SK-N-SH (cell line): ENCODE data around the gene SPTB. TPM values are rescaled to one million over a fixed set of nuclear protein-coding genes. Genes with fewer than 3 reads are reported as not detected.

Source experiments
- CTCF ChIA-PET: fragments of 300-600, 350-600 bp; formaldehyde crosslinking; extraction: SDS; loops from one replicate; lab custom pipeline; 2021; lab: Yijun Ruan, JAX
- POLR2A ChIA-PET: fragments of 350-600 bp; sonication (Branson Sonifier 250); formaldehyde crosslinking; extraction: SDS; loops from one replicate; lab custom pipeline; 2020; ENCODE audit warnings: antibody characterized with exemption, inconsistent platforms; lab: Yijun Ruan, JAX
- DNase-seq: peaks from one replicate; pipeline ENCODE4 v3.0.0; 2012
- H2AFZ ChIP-seq: fragments of 200-600 bp; sonication (generic); 2 replicates; pipeline ENCODE4 v1.8.1; 2016; ENCODE audit warnings: antibody characterized with exemption, mild to moderate bottlenecking, low read depth
- H3F3A ChIP-seq: fragments of 200-600 bp; sonication (generic); replicated peaks from 2 replicates; pipeline ENCODE3; 2016; ENCODE audit warnings: antibody characterized with exemption, mild to moderate bottlenecking; ENCODE audit not compliant: insufficient read depth
- H3K27ac ChIP-seq, 2 experiments: fragments of 200-500 bp in 1 of 2; fragments of 200-600 bp in 1 of 2; sonication (Bioruptor generic) in 1 of 2; sonication (generic), shearing (Covaris generic) in 1 of 2; 2 replicates each; pipeline versions ENCODE4 v1.5.1 to v1.6.1; 2014 to 2016; ENCODE audit warnings: low read depth in 2 of 2, inconsistent platforms in 1 of 2, low read length in 1 of 2, mild to moderate bottlenecking in 1 of 2, mixed read lengths in 1 of 2
- H3K27me3 ChIP-seq: fragments of 200-600 bp; sonication (generic), shearing (Covaris generic); 2 replicates; pipeline ENCODE4 v1.6.1; 2016; ENCODE audit warnings: mixed run types; ENCODE audit not compliant: insufficient read depth
- H3K36me3 ChIP-seq, 2 experiments: fragments of 200-500 bp in 1 of 2; fragments of 200-600 bp in 1 of 2; sonication (Bioruptor generic) in 1 of 2; sonication (generic) in 1 of 2; replicated peaks in 1 of 2; 2 replicates each; pipeline versions ENCODE3 to v1.5.1; 2014 to 2016; ENCODE audit warnings: low read length in 1 of 2, mild to moderate bottlenecking in 1 of 2; ENCODE audit not compliant: insufficient read depth in 2 of 2, control insufficient read depth in 1 of 2
- H3K4me1 ChIP-seq, 2 experiments: fragments of 200-500 bp in 1 of 2; fragments of 200-600 bp in 1 of 2; sonication (Bioruptor generic) in 1 of 2; sonication (generic), shearing (Covaris generic) in 1 of 2; 2 replicates each; pipeline versions ENCODE4 v1.5.1 to v1.6.1; 2014 to 2016; ENCODE audit warnings: low read depth in 1 of 2, low read length in 1 of 2, mixed run types in 1 of 2; ENCODE audit not compliant: insufficient read depth in 2 of 2, control insufficient read depth in 1 of 2
- H3K4me2 ChIP-seq: fragments of 200-600 bp; sonication (generic), shearing (Covaris generic); 2 replicates; pipeline ENCODE4 v1.6.1; 2017; ENCODE audit warnings: mixed run types
- H3K4me3 ChIP-seq, 2 experiments: fragments of 200-500 bp in 1 of 2; fragments of 200-600 bp in 1 of 2; sonication (Bioruptor generic) in 1 of 2; sonication (generic), shearing (Covaris generic) in 1 of 2; 2 replicates each; pipeline versions ENCODE4 v1.5.1 to v1.8.1; 2014 to 2016; ENCODE audit warnings: low read depth in 2 of 2, inconsistent platforms in 1 of 2, low read length in 1 of 2, mild to moderate bottlenecking in 1 of 2, mixed read lengths in 1 of 2, moderate library complexity in 1 of 2
- H3K79me2 ChIP-seq: fragments of 200-600 bp; sonication (generic); 2 replicates; pipeline ENCODE4 v1.8.1; 2017; ENCODE audit warnings: mild to moderate bottlenecking; ENCODE audit not compliant: insufficient read depth
- H3K9ac ChIP-seq: fragments of 200-600 bp; sonication (generic); 2 replicates; pipeline ENCODE4 v1.6.1; 2017; ENCODE audit warnings: mixed run types
- H3K9me2 ChIP-seq: fragments of 200-600 bp; sonication (generic); 2 replicates; pipeline ENCODE4 v1.6.1; 2017; ENCODE audit warnings: mixed run types
- H3K9me3 ChIP-seq: fragments of 200-600 bp; sonication (generic); 2 replicates; pipeline ENCODE4 v1.6.1; 2017; ENCODE audit warnings: mixed run types, mild to moderate bottlenecking, moderate library complexity
- H4K20me1 ChIP-seq: fragments of 200-600 bp; sonication (generic); 2 replicates; pipeline ENCODE4 v1.6.1; 2017; ENCODE audit warnings: mild to moderate bottlenecking, mixed run types; ENCODE audit not compliant: insufficient read depth
- CHD2 ChIP-seq: fragments of 150-350 bp; IDR thresholded peaks from 2 replicates; pipeline ENCODE4 v1.6.1; 2018; ENCODE audit warnings: low read length; ENCODE audit not compliant: partially characterized antibody
- FOXJ3 ChIP-seq: sonication (generic); formaldehyde crosslinking; IDR thresholded peaks from 2 replicates; pipeline ENCODE4 v1.5.1; 2020; ENCODE audit warnings: mild to moderate bottlenecking, missing genetic modification reagents
- FOXM1 ChIP-seq: IDR thresholded peaks from 2 replicates; pipeline ENCODE4 v1.4.0; 2012; ENCODE audit warnings: low read depth, mild to moderate bottlenecking
- GABPA ChIP-seq: IDR thresholded peaks from 2 replicates; pipeline ENCODE4 v1.4.0; 2012; ENCODE audit warnings: low read depth, mild to moderate bottlenecking
- GATA2 ChIP-seq: sonication (generic); formaldehyde crosslinking; IDR thresholded peaks from 2 replicates; pipeline ENCODE4 v1.5.0; 2020; ENCODE audit warnings: mild to moderate bottlenecking, missing genetic modification reagents
- MXI1 ChIP-seq: IDR thresholded peaks from 2 replicates; pipeline ENCODE4 v1.6.1; 2012; ENCODE audit warnings: mild to moderate bottlenecking, low read depth, low read length, improper control_type of control experiment
- SIN3A ChIP-seq: IDR thresholded peaks from 2 replicates; pipeline ENCODE4 v1.6.1; 2012; ENCODE audit warnings: low read depth, mild to moderate bottlenecking, low read length, moderate library complexity, borderline replicate concordance
- SMC3 ChIP-seq: IDR thresholded peaks from 2 replicates; pipeline ENCODE4 v1.6.1; 2012; ENCODE audit warnings: low read depth, low read length, improper control_type of control experiment
- TCF12 ChIP-seq: IDR thresholded peaks from 2 replicates; pipeline ENCODE4 v1.4.0; 2012
- TEAD4 ChIP-seq: IDR thresholded peaks from 2 replicates; pipeline ENCODE4 v1.4.0; 2012; ENCODE audit warnings: mild to moderate bottlenecking, borderline replicate concordance; ENCODE audit not compliant: insufficient read depth
- USF1 ChIP-seq: IDR thresholded peaks from 2 replicates; pipeline ENCODE4 v1.4.0; 2012; ENCODE audit warnings: low read depth, borderline replicate concordance
- YY1 ChIP-seq: IDR thresholded peaks from 2 replicates; pipeline ENCODE4 v1.4.0; 2012; ENCODE audit warnings: low read depth, mild to moderate bottlenecking
- ZBTB33 ChIP-seq: IDR thresholded peaks from 2 replicates; pipeline ENCODE4 v1.4.0; 2012; ENCODE audit warnings: low read depth, borderline replicate concordance
- WGBS: methylation state at CpG from one replicate; pipeline ENCODE4 v1.1.6; 2017; ENCODE audit warnings: low lambda C conversion rate; 5-methylcytosine and 5-hydroxymethylcytosine counted together
- polyA plus RNA-seq, 3 experiments: library from polyadenylated mRNA; depleted of rRNA; stranded (reverse); fragments of >200 nt; gene quantifications; 2 replicates each; pipeline ENCODE4 v1.2.3, GENCODE V29; 2012
- TF ChIP-seq, protein P1 (sequence below): IDR thresholded peaks from 2 replicates; pipeline ENCODE4; 2012
- TF ChIP-seq, protein P2 (sequence below): fragments of 150-350 bp; IDR thresholded peaks from 2 replicates; pipeline ENCODE4 v1.6.1; 2017; ENCODE audit warnings: antibody characterized with exemption, low read length, low read depth, borderline replicate concordance
- TF ChIP-seq, protein P3 (sequence below): fragments of 200-600 bp; sonication (generic); IDR thresholded peaks from 2 replicates; pipeline ENCODE4 v1.6.1; 2017; ENCODE audit warnings: antibody characterized with exemption, mild to moderate bottlenecking, moderate library complexity

The SPTB gene
- polyA plus RNA-seq, 1 of the 3 experiments (the other 2 are of a cell fraction): 0.15 TPM

GRCh38 chr14:64736271-64737169 is 143.2 kb downstream of the SPTB start:
- H3K79me2 ChIP-seq: no peaks in the 10 kb centered on the region
- TF ChIP-seq SIN3A (no peak), SMC3 (no peak), USF1 (no peak), FOXM1 (no peak), ZBTB33 (no peak), FOXJ3 (CRISPR knock-in tag) (no peak), GATA2 (no peak), GABPA (no peak), TEAD4 (no peak), YY1 (no peak), TCF12 (no peak), MXI1 (no peak), CHD2 (no peak)
- TF ChIP-seq, protein P1, sequence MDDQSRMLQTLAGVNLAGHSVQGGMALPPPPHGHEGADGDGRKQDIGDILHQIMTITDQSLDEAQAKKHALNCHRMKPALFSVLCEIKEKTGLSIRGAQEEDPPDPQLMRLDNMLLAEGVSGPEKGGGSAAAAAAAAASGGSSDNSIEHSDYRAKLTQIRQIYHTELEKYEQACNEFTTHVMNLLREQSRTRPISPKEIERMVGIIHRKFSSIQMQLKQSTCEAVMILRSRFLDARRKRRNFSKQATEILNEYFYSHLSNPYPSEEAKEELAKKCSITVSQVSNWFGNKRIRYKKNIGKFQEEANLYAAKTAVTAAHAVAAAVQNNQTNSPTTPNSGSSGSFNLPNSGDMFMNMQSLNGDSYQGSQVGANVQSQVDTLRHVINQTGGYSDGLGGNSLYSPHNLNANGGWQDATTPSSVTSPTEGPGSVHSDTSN: no peak
- TF ChIP-seq, protein P2, sequence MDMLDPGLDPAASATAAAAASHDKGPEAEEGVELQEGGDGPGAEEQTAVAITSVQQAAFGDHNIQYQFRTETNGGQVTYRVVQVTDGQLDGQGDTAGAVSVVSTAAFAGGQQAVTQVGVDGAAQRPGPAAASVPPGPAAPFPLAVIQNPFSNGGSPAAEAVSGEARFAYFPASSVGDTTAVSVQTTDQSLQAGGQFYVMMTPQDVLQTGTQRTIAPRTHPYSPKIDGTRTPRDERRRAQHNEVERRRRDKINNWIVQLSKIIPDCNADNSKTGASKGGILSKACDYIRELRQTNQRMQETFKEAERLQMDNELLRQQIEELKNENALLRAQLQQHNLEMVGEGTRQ: no peak
- TF ChIP-seq, protein P3, sequence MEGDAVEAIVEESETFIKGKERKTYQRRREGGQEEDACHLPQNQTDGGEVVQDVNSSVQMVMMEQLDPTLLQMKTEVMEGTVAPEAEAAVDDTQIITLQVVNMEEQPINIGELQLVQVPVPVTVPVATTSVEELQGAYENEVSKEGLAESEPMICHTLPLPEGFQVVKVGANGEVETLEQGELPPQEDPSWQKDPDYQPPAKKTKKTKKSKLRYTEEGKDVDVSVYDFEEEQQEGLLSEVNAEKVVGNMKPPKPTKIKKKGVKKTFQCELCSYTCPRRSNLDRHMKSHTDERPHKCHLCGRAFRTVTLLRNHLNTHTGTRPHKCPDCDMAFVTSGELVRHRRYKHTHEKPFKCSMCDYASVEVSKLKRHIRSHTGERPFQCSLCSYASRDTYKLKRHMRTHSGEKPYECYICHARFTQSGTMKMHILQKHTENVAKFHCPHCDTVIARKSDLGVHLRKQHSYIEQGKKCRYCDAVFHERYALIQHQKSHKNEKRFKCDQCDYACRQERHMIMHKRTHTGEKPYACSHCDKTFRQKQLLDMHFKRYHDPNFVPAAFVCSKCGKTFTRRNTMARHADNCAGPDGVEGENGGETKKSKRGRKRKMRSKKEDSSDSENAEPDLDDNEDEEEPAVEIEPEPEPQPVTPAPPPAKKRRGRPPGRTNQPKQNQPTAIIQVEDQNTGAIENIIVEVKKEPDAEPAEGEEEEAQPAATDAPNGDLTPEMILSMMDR: no peak
- TF ChIP-seq, all 33 proteins: peak for 0
- Histone ChIP-seq H2AFZ (no peak overlapping the region), H3F3A (no peaks in the 10 kb centered on the region), H3K9me2 (no peaks in the 10 kb centered on the region), H3K4me1 (no peaks in the 10 kb centered on the region), H3K27me3 (no peaks in the 10 kb centered on the region), H4K20me1 (no peaks in the 10 kb centered on the region), H3K4me2 (no peak overlapping the region), H3K4me3 (no peak overlapping the region), H3K9me3 (no peaks in the 10 kb centered on the region), H3K9ac (no peak overlapping the region), H3K36me3 (peaks cover 0 to 34% of the 10 kb centered on the region in 2 experiments), H3K27ac (no peak overlapping the region)
- POLR2A ChIA-PET: no interaction called here
- WGBS: 93% methylated on average over 14 of the region's 28 CpGs
- CTCF ChIA-PET: interaction anchor here (0.6 to 1.9 kb wide), 3 partner anchors 10 to 155 kb away, joined by 3 to 5 read pairs (median 4); no protein-coding TSS in a partner anchor
- no peak for DNase-seq
